HG03571 (cell line): Measurements from ENCODE around the gene SPECC1L.
"Not testable (repeated sequence)": the region's sequence is repeated elsewhere in the genome, so short reads cannot be mapped to it uniquely, and the experiment has no call there.

Experiments
- ATAC-seq: cut with Tn5 transposase; IDR thresholded peaks from one replicate; pipeline ENCODE4 v1.9.1; 2021; ENCODE audit not compliant: unreplicated experiment

The SPECC1L gene, protein sequence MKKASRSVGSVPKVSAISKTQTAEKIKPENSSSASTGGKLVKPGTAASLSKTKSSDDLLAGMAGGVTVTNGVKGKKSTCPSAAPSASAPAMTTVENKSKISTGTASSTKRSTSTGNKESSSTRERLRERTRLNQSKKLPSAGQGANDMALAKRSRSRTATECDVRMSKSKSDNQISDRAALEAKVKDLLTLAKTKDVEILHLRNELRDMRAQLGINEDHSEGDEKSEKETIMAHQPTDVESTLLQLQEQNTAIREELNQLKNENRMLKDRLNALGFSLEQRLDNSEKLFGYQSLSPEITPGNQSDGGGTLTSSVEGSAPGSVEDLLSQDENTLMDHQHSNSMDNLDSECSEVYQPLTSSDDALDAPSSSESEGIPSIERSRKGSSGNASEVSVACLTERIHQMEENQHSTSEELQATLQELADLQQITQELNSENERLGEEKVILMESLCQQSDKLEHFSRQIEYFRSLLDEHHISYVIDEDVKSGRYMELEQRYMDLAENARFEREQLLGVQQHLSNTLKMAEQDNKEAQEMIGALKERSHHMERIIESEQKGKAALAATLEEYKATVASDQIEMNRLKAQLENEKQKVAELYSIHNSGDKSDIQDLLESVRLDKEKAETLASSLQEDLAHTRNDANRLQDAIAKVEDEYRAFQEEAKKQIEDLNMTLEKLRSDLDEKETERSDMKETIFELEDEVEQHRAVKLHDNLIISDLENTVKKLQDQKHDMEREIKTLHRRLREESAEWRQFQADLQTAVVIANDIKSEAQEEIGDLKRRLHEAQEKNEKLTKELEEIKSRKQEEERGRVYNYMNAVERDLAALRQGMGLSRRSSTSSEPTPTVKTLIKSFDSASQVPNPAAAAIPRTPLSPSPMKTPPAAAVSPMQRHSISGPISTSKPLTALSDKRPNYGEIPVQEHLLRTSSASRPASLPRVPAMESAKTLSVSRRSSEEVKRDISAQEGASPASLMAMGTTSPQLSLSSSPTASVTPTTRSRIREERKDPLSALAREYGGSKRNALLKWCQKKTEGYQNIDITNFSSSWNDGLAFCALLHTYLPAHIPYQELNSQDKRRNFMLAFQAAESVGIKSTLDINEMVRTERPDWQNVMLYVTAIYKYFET

DNA sequence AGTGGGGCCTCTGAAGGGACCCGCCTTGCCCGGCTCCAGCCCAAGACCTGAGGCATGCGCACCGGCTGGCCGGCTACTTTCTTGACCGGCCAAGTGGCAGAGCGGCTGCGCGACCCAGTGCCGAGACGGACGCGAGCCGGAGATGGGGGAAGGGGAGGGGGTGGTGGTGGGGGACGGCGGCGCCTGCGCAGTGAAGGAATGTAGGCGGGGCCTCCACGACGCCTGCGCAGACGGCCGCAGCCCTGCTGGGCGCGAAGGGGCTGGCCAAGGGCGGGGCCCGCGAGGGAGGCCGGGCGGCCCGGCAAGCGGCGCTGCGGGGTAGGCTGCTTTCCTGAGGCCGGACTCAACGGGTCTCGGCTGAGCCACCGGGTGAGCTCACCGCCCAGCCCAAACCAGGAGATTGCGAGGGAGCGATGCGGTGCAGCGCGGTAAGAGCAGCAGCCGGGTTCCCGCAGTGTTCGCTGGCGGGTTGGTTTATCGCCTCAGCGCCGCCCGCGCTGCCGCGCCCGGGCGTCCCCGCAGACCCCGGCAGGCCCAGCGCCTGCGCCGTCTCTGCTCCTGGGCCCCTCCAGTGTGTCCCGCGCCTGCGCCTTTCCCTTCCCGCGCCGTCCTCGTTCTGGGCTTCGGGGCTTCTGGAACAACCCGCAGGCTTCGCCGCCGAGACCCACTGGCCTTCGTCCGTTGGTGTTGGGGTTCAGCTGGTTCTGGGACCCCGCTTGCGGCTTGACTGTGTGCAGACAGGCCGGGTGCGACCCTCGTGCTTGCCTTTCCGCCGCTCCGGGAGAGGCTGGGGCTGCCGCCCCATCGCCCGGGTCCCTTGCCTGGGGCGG is at the start of gene SPECC1L:
Gene SPECC1L, plus strand, starts transcription at position 276 of the 830 bp plus-strand sequence. CDS start 31,401 bp downstream, outside the sequence.
- ATAC-seq: peak; percentile 69

DNA sequence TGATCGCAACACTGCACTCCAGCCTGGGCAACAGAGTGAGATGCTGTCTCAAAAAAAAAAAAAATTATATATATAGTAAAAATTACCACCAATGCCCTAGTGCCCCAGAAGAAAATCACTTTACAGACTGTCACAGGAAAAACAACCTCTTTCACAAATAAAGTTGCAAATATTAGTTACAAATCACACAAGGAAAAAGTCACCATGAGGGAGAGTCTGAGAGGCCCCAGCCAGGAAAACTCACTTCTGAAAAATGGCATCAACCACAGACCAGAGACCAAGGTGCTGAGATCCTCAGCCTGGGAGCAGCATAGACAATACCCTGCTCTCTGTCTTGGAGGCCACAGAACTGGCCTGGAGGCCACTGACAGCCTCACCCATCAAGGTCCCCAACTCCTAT is 46.2 kb upstream of the SPECC1L start:
- ATAC-seq: no peak

DNA sequence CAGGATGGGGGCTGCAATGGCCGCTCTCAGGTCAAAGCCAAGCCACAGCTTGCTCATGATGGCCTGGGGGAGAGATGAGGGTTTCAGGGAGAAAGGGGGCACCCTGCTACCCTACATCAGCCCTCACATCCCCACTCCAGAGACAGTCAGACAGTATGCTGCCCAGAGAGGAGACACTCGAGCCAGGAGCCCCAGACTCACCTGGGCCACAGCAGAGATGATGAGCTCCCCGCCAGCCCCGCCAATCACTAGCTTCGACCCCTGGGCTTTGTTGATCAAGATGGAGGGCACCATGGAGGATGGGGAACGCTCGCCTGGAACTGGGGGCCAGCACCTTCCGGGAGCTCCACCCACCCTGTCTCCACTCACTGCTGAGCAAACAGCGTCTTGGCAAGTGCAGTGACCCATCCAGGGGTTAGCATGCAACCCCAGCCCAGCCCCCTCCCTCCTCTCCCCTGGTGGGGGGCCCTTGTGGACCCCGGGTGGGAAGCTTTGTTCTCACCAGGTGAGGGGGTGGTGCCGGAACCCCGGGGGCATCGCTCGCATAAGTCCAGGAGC is 45.5 kb upstream of the SPECC1L start:
- ATAC-seq: no peak

DNA sequence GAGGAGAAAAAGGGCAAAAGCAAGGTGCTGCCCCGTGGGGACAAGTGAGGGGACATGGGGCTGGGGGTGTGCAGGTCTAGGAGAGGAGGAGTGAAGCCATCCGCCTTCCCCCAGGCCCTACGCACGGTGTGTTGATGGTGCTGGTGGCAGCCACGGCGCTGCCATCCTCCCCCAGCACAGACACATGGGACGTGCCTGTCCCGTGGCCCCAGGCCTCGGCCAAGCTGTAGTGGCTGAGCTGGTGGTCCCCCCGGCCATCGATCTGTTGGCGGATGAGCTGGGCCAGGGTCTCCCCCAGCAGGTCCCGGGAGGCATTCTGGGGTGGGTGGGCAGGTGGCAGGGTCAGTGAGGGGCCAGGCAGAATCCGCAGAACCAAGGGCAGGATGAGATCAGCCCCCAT is 44.7 kb upstream of the SPECC1L start:
- no peak for ATAC-seq

DNA sequence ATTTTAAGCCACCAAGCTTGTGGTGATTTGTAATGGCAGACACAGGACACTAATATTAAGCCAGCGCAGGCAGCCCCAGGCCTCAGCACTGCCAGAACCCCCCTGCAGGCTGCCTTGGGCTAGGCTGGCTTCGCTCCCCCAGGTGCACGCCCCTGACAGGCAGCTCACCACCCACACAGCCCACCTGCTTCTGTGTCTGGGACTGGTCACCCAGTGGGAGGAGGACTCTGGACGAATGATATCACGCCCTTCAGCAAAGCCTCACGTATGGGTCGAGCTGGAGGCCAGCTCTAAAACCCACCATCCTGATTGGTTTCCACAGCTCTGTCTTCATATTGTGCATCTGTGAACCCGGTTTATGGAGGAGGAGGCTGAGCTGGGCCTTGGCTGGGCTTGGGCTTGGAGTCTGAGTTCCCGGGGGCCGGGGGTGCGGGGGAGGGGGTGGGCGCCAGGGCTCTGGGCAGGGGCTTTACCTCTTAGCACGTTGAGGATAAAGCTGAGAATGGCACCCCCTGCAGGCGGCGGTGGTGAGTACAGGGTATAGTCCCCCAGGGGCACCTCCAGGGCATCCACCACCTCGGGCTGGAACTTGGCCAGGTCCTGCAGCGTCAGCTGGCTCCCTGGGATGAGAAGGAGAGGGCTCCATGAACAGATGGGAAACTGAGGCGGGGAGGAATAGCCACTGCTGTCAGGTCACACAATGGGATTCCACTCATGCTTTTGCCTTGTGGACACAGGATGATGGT is 39.5 kb upstream of the SPECC1L start:
- ATAC-seq: no peak

DNA sequence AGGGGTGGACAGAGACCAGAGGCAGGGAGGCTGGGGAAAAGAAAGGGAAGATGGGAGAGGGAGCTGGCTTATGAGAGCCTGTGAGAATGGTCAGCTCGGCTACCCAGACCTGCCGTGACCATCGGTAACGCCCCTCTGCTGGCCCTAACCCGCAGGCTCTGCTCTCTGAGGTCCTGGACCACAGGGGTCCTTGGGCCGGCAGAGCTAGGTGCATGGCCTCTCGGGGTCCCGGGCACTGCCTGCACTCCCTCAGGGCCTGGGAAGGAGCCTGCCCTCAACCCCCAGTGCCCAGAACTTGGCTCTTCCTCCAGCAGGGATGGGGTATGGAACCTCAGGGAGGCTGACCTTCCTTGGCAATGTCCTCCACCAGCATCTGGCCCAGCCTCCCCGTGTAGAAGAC is 38.9 kb upstream of the SPECC1L start:
- no peak for ATAC-seq

DNA sequence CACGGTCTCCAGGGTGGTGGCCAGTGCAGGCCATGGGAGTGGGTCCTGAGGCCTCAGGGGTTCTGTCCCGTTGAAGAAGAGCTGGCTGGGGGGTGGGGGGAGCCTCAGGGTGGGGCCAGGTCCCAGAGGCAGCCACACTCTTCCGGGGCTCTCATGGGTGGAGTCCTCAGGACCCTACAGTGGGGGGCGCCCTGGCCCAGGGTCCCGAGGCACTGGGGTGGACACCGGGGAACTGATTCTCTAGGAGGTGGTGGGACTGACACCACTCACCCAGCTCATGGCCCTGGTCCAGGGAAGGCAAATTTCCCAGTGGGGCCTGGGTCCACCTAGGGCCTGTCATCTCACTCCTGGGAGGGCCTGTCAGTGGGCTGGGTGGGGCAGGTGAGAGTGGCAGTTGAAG is 38.5 kb upstream of the SPECC1L start:
- ATAC-seq: no peak

DNA sequence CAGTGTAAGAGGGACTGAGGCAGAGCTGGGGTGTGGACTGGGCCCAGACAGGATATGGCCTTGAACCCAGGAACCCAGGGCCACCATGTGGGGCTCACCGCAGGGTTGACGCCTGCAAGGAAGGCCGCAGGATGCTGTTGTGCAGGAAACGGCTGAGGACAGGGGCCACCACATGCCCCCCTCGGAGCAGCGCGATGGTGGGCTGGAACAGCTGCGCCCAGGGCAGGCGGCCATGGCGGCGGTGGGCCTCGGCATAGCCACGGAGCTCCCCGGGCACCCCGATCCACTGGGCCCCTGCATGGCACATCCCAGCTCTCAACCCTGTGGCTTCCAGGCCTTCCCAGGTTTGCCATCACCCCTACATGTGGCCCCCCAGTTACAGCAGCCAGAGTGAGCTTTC is 37.9 kb upstream of the SPECC1L start:
- ATAC-seq: no peak

GRCh38 chr22:24233235-24233634 is 37.4 kb upstream of the SPECC1L start:
- ATAC-seq: no peak

DNA sequence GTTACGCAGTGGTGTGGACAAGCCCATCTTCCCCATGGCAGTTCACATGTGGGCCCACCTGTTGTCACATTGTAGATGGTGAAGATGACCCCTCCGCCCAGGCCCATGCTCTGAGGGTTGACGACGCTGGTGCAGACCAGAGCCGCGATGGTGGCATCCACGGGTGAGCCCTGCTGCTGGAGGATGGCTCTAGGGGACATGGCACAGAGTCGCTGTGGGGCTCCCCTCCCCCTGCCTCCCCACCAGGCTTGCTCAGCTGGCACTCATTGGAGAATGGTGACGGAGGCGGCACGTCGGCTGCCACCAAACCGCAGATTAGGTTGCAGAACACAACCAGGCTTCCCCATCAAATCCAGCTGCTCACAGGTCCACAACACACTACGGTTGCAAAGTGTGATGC is 36.8 kb upstream of the SPECC1L start:
- no peak for ATAC-seq

DNA sequence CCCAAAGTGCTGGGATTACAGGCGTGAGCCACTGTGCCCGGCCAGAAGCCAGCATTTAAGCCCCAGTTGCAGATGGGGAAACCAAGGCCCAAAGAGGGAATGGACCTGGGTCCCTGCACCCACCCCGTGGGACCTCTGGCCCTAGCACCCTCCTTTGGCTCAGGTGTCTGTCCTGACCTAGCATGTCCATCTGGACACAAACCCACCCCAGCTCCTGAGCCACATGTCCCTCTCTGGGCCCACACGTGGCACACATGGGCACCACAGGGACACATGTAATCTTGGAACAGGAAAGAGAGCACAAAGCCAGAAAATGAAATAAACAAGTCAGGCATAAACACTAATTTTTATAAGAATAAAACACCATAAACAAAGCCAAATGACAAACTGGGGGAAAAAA is 35.3 kb upstream of the SPECC1L start:
- no peak for ATAC-seq

- no peak for ATAC-seq
These were observed 34.0 kb upstream of the SPECC1L start for GRCh38 chr22:24236656-24237055.

GRCh38 chr22:24238101-24238694 is 32.4 kb upstream of the SPECC1L start:
- ATAC-seq: not testable (repeated sequence)

DNA sequence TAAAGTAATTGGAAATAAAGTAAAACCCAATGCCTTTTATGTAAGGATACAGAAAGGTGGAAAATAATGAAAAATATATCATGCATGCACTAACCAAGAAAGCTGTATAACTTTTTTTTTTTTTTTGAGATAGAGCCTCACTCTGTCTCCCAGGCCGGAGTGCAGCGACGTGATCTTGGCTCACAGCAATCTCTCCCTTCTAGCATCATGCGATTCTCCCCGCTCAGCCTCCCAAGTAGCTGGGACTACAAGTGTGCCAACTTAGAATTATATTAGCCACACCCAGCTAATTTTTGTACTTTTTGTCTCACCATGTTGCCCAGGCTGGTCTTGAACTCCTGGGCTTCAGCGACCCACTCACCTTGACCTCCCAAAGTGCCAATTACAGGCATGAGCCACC is 30.2 kb upstream of the SPECC1L start:
- ATAC-seq: no peak

DNA sequence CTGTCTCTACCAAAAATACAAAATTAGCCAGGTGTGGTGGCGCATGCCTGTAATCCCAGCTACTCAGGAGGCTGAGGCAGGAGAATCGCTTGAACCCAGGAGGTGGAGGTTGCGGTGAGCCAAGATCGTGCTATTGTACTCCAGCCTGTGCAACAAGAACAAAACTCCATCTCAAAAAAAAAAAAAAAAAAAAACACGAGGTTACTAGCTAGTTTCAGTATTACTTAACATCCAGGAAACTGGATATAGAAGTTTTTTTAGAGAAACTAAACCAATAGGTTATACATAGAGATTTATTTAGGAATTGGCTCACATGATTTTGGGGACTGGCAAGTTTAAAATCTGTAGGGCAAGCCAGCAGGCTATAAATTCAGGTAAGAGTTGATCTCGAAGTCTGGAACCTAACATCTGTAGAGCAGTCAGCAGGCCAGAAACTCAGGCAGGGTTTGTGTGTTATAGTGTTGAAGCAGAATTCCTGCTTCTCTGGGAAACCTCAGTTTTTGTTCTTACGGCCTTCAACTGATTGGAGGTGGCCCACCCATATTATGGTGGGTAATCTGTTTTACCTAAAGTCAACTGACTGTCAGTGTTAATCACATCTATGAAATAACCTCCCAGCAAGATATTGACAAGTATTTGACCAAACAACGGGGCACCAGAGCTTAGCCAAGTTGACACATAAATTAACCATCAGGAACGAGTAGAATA is 29.5 kb upstream of the SPECC1L start:
- not testable (repeated sequence) for ATAC-seq

DNA sequence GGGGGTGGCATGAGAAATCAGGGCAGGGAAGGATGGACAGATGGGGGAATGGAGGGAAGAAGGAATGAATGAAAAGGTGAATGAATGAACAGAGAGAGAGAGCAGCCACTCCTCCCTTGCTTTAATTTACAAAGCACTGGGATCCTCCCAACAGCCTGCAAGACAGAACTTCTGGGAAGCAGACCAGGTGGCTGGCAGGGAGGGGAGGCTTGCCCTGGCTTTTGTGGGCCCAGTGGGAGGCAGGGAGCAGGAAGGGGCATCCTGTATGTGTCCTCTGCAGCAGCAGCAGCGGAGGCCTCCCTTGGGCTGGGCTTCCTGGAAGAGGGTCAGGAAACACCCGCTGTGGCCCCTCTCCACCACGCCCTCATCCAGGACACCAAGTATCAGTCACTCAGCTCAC is 27.2 kb upstream of the SPECC1L start:
- ATAC-seq: not testable (repeated sequence)

GRCh38 chr22:24244144-24244787 is 26.4 kb upstream of the SPECC1L start:
- ATAC-seq: no peak

DNA sequence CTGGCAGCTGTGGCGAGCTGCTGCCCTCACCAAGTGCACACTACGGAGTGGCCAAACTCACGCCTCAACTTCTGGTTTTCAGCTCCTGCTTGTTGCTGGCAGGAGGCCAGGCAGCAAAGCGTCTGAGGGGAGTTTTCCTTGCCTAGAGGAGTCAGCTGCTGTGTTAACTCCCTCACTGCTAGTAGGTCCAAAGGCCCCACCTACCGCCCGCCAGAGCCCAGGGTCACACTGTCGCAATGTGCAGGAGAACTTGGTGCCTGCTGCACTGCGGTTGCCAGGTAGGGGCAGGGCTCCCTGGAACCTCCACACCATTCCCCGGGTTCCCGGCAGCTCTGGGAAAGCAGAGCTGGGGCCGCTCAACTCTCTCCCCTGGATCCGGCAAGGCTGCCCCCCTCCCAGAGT is 25.6 kb upstream of the SPECC1L start, which contains the start of gene GGT5:
Gene GGT5, minus strand, starts transcription at position 53 of the 402 bp plus-strand sequence. CDS start 357 bp downstream, outside the sequence.
- ATAC-seq: not testable (repeated sequence)
